HG02943 (cell line): ENCODE measurements around the gene PLA2G3.

Source experiments
- ATAC-seq: cut with Tn5 transposase; IDR thresholded peaks from one replicate; pipeline ENCODE4 v1.9.1; 2021; ENCODE audit warnings: mild to moderate bottlenecking, low read depth, moderate library complexity; ENCODE audit not compliant: unreplicated experiment

The PLA2G3 gene

DNA sequence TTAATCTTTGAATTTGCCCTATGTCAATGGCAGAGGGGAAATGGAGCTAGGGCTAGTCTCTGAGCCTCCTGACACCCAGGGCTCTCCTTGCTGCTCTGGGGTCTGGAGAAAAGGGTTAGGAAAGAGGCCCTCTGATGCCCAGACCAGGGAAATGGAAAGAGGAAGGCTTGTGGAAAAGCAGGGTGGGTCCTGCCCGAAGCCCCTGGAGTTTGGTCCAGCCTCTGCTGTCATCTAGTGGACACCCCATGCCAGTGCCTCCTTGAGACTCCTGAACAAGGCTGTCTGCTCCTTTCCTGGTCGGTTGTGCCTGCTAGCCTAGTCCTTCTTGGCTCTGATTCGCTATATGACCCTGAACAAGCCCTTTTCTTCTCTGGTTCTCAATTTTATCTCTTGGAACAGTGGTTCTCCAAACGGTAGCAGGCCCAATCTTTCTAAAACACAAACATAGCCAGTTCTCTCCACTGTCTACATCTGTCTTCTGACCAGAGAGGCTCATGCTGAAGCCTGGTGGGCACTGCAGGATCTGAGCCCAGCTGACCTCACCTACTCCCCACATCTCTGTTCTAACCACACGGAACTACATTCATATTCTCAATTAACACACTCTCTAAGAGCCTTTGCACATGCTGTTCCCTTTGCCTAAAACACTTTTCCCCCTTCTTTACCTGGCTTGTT is 8.8 kb upstream of the PLA2G3 start:
- ATAC-seq = no peak

DNA sequence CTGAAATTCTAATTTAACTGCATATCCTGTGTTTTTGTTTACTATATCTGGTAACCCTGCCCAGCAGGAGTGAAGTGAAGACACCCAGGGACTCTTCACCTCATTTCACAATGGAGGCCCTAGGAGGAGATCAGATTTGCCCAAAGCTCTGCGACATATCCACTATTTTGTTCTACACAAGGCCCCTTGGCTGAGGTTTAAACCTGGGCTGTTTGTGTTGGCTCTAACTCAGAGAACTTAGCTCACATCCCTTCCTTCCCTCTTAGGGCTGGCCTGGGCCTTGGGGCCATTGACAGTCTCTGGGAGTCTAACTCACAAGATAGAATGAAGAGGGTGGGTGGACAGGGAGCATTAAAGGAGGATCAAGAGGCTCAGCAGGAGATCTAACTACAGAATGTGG is 8.2 kb upstream of the PLA2G3 start:
- ATAC-seq = no peak

DNA sequence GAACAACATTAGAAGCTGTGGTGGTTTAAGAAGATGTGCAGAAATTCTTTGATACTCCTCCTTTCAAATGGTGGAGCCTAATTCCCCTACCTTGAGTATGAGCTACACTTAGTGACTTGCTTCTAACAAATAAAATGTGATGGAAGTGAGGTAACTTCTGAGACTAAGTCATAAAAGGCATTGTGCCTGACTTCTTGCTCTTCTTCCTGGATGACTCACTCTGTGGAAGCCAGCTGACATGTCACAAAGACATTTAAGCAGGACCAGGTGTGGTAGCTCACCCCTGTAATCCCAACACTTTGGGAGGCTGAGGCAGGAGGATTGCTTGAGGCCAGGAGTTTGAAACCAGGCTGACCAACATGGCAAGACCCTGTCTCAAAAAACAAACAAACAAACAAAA is 3.9 kb upstream of the PLA2G3 start:
- ATAC-seq = no peak

DNA sequence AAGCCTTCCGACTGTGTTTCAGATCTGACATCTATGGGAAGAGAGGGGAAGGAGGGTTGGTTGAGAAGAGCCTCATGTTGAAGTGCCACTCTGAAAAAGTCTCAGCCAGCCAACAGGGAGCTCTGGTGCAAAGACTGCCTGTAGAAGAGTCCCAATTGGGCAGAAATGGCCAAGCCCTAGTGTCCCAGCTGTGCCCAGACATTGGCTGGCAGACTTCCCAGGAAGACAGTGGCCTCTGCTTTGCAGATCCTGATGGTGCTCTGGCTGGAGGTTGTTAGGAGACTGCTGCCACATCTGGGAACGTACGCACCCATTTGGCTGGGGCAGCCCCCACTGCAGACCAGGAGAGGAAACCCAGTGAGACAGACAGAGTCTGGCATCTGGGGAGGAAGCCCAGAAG is 3.2 kb upstream of the PLA2G3 start:
- no peak for ATAC-seq

DNA sequence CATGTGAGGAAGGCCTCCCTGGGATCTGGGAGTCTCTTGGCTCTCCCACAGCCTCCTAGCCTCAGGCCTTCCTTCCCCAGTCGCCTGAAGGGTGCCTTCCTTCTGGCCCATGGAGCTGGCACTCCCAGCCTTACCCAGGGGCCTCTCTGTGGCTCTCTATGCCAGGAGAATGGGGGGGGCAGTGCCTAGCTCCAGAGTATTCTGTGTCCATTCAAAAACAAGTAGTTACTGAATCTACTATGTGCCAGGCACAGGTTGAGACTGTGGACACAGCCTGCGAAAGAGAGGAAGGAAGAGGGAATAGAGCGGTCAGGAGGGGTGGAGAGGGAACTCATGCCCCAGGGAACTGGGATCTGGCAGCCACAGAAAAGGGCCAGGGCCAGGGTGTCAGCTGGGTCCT is 2.7 kb upstream of the PLA2G3 start:
- ATAC-seq = no peak

DNA sequence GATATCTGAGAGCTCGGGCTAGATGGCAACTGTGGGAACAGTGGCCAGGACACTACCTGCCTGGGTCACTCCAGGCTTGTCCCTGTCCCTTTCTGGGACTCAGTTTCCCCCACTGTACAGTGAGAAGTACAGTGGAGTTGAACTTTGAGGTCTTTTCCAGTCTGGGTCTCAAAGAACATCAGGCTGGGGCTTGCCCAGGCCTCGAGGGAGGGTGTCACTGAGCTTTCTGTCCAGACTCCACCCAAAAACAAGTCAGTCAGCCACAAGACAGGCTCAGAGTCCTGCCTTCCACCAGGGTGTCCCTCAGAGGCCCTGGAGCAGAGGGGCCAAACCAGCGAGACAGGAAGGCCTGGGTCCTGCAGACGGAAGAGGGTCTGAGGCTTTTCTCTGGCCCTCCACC is 2.0 kb upstream of the PLA2G3 start:
- no peak for ATAC-seq

DNA sequence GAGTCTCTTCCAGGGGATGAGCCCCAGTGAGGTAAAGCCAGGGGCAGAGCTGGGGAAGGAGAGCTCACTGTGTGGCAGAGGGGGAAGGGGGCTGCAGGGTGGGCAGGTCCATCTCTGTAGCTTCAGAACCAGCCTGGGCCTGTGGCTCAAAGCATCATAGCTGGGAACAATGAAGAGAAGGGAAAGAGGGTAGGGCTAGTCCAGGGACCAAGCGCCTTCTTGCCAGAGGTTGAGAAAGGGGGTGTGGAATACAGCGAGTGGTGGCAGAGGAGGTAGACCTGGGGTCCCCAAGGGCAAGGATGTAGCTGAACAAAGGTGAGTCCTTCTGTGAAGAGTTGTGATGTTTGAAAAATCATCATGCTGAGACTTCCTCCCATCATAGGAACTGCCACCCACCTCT is 1.2 kb upstream of the PLA2G3 start:
- ATAC-seq = no peak

DNA sequence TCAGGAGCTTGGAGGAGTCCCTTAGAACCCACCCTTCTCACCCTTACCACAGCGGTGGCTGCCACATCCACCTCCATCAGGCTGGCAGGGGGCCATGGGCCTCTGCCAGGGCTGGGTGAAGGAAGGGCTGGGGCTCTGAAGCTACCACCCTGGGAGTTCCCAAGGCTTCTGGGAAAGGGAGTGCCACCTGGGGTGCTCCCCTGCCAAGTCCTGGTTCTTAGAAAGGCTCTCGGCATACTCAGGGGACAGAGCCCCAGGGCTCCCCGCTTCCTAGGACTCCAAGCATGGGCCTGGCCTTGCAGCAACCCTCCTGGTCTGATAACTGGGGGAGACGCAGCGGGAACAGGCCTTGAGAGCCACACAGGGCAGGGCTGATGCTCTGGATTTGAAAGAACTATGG is 438 bp upstream of the PLA2G3 start:
- no peak for ATAC-seq

DNA sequence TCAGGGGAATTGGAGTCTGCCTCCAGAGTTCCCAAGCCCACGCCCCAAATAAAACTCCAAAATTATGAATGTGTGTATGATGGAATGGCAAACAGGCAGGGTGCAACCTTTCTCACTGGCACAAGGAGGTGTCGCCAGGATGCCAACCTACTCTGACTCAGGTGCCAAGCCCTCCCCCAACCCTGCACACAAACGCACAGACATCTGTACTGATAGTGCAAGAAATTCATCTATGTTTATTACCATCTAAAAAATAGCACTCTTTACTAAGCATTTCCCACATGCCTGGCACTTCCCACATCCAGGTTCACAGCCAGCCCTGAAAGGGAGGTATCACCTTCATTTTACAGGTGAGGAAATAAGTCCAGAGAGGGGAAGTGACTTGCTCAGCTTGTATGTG is 1.2 kb downstream of the PLA2G3 start:
- no peak for ATAC-seq

DNA sequence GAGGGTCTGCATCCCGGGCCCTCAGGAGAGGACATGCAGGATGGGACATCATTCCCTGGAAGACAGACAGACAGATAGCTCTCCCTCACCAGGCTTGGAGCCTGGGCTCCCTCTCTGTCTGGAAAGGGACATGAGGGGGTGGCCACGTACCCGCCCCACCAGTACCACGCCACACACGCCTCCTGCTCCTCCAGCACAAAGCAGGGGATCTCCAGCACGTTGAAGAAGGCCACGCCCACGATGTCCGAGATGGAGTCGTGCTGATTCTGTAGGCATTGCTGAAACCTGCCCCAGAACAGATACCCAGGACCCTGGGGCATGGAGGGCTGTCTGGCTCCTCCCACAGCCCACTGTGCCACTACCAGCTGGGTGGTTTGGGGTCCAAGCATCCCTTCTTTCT is 2.2 kb downstream of the PLA2G3 start:
- no peak for ATAC-seq

DNA sequence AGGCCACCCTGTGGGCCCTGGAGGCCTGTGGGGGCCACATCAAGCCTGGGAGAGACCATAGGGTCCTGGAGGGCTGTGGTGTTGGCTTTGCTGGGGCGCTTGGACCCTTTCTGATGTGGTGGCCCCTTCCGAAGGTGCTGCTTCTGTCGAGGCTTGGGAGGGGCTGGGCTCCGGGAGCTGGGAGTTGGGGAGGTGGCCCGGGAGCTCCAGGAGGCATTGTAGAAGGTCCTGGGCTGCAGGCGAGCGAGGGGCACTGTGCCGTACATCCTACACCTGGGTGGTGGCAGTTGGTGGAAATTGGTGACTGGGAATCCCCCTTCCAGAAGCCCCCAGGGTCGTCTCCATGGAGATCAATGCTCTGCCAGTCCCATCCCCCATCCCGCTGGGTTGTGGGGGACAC is 2.6 kb downstream of the PLA2G3 start:
- ATAC-seq = no peak

DNA sequence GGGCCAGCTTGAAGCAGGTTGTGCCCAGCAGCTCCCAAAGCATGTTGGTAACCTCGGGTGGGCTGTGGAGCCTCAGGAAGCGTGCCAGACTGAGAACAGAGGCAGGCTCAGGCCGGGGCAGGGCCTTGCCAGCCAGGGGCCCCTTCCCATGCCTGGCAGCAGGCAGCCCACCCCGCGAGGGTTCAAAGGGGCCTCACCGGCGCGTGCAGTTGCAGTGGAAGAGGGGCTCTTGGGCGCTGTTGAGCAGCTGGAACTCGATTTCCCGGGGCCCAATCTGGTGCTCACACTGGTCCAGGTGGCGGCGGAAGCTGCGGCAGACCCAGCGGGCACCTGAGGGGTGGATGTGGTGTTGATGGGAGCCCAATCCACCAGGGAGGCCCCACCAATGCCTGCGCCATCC is 3.6 kb downstream of the PLA2G3 start:
- no peak for ATAC-seq

DNA sequence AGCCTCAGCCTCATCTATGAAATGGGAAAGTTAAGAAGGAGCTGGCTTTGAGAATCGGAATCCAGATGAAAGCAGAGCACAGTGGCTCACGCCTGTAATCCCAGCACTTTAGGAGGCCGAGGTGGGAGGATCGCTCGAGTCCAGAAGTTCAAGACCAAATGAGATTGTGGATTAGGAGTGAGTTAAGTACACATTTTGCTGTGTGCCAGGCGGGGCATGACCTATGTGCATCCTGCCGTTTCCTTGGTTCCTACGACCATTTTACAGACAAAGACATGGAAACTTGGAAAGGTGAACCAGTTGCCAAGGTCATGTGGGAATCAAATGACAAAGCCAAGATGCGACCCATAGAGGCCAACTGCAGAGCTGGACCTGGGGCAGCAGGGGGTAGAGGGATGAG is 4.2 kb downstream of the PLA2G3 start:
- no peak for ATAC-seq

DNA sequence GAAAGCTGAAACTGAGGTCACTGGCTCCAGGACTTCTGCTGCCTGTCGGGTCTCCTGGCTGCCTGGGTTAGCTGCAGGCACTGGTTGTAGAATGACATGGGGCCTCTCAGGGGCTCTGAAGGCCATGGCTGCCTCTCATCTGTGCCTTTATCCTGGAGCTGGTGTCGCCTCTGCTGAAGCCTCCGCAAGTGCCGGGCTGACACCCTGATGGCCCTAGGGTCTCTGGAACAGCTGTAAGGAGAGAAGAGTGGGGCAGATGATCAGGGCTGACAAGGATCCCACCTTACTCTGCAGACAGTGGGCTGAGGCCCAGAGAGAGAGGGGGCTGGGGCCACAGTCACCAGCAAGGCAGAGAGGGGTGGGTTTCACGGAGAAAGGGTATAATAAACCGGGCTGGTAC is 4.6 kb downstream of the PLA2G3 start:
- no peak for ATAC-seq

DNA sequence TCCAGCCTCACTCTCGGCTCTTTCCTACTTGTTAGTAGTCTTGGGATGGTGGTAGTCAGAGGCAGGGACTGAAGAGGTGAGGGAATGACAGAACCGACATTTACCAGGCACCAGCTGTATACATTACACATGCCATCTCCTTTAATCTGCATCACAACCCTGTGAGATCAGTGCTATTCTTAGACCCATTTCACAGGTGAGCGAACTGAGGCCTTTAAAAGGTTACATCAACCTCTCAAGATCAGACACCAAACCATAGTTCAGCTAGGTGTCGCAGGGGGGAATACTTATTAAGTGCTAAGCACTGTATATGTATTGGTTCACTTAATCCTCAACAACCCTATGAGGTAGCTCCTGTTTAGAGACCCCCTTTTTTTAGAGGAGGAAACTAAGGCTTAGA is 5.6 kb downstream of the PLA2G3 start:
- ATAC-seq = no peak

DNA sequence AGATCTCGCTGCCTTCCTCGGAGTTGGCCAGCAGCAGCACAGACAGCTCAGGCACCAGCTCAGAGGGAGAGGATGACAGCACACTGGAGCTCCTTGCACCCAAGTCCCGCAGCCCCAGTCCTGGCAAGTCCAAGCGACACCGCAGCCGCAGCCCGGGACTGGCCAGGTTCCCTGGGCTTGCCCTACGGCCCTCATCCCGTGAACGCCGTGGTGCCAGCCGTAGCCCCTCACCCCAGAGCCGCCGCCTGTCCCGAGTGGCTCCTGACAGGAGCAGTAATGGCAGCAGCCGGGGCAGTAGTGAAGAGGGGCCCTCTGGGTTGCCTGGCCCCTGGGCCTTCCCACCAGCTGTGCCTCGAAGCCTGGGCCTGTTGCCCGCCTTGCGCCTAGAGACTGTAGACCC is 6.4 kb downstream of the PLA2G3 start:
- no peak for ATAC-seq

DNA sequence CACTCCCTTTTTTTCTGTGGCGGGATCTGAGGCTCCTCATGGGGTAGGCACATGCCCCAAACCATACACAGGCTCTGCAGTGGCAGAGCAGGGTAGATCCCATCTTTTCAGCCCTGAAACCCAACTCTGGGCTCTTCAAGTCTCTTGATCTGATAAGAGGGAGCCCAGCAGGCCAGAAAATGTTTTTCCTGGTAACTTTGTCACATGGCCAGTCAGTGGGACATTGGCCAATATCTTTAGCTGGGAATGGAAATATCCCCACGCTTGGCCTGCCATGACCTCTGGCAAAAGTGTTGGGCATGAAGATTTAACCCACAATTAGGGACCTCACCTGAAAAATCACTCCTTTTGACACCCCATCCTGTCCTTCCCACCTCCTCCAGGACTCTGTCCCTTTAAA is 9.4 kb downstream of the PLA2G3 start:
- ATAC-seq = no peak

DNA sequence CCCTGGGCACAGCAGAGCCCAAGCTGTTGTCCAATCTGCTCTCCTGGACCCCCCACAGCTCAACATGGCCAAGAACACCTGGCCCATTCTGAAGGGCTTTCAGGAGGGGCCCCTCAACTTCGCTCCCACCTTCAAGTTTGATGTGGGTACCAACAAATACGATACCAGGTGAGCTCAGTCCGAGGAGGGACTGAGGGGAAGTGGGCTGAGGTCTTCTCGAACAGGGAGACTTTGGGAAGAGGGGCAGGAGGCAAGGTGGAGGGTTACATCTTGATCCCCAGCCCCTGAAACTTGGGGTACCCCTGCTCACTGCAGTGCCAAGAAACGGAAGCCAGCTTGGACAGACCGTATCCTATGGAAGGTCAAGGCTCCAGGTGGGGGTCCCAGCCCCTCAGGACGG is 12.2 kb downstream of the PLA2G3 start:
- ATAC-seq = no peak

DNA sequence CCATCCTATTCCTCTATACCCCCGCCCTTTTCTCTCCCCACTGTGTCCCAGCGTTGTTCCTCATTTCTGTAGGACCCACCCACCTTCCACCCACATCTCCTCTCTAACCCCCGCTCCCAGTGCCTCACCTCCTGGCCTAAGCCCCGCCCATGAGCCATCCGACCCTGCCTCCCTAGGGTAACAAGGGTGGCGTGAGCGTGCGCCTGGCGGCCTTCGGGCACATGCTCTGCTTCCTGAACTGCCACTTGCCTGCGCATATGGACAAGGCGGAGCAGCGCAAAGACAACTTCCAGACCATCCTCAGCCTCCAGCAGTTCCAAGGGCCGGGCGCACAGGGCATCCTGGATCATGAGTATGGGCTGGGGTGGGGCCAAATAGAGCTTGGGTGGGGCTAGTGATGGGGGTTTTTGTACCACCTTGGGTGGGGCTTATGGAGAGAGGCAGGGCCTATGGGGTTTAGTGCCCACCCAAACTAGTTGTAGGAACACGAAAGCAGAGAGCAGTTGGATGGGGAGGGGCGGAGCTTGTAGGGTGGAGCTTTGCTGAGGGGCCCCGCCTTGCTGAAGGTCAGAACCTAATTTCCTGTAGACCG is 13.0 kb downstream of the PLA2G3 start:
- no peak for ATAC-seq

DNA sequence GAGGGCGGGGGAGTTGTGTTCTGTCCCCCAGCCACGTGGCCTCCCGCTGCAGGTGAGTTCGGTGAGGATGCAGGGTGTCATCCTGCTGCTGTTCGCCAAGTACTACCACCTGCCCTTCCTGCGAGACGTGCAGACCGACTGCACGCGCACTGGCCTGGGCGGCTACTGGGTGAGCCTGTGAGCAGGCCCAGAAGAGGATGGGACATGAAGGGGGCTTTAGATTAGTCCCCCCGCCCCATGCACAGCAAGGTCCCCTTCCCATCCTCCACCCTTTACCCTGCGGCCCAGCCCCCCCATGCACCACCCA is 13.5 kb downstream of the PLA2G3 start:
- no peak for ATAC-seq

DNA sequence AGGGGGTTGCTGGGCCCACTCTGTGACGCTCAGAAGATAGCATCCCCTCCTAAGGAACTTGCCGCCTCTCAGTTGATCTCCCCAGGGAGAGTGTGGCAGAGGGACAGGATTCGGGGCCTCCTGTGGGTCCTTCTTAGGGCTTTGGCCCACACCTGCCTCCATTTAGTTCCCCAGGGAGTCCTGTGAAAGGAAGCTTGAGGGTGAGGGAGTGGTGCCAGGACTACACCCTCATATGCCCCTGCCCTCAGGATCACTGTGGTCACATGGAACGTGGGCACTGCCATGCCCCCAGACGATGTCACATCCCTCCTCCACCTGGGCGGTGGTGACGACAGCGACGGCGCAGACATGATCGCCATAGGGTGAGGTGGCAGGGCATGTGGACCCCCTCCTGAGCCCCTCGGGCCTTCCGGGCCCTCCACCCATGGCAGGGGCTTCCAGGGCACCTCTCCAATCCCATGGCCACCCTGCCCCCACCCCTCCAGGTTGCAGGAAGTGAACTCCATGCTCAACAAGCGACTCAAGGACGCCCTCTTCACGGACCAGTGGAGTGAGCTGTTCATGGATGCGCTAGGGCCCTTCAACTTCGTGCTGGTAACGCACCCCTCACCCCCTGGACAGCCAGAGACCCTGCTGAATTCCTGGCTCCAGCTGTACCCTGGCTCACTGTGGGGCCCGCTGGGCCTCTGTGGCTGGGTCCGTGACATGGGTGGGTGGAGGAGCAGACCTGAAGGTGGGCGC is 14.0 kb downstream of the PLA2G3 start:
- ATAC-seq = no peak

DNA sequence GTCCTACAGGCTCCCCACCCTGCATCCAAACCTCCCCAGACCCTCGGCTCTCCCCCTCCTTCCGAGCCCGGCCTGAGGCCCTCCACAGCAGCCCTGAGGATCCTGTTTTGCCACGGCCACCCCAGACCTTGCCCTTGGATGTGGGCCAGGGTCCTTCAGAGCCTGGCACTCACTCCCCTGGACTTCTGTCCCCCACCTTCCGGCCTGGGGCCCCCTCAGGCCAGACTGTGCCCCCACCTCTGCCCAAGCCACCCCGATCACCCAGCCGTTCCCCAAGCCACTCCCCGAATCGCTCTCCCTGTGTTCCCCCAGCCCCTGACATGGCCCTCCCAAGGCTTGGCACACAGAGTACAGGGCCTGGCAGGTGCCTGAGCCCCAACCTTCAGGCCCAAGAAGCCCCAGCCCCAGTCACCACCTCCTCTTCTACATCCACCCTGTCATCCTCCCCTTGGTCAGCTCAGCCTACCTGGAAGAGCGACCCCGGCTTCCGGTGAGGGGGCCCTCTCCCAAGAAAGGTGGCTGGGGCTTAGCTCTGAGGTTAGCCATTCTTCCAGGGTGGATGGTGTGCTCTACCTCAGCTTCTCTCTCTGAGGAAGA is 14.7 kb downstream of the PLA2G3 start:
- ATAC-seq = no peak
